Skeletal muscle satellite cell (primary cell): ENCODE data around the gene DKK1. TPM values are rescaled to one million over a fixed set of nuclear protein-coding genes. Genes with fewer than 3 reads are reported as not detected.

Experiments used
- H3K27me3 ChIP-seq: 2 replicates; pipeline ENCODE4 v1.7.0; 2013; ENCODE audit warnings: low read length; ENCODE audit not compliant: control insufficient read depth, insufficient read depth
- H3K36me3 ChIP-seq: 2 replicates; pipeline ENCODE4 v1.7.0; 2013; ENCODE audit warnings: mild to moderate bottlenecking, control low read depth, low read length; ENCODE audit not compliant: insufficient read depth
- H3K4me1 ChIP-seq: 2 replicates; pipeline ENCODE4 v1.7.0; 2013; ENCODE audit warnings: low read length; ENCODE audit not compliant: control insufficient read depth, insufficient read depth
- H3K4me2 ChIP-seq: 2 replicates; pipeline ENCODE4 v1.7.0; 2013; ENCODE audit warnings: mild to moderate bottlenecking, low read length
- H3K4me3 ChIP-seq: 2 replicates; pipeline ENCODE4 v1.7.0; 2013; ENCODE audit warnings: low read length
- H3K9ac ChIP-seq: 2 replicates; pipeline ENCODE4 v1.7.0; 2013; ENCODE audit warnings: mild to moderate bottlenecking, low read depth, low read length, moderate library complexity
- H3K9me3 ChIP-seq: replicated peaks from 2 replicates; pipeline ENCODE4 v1.7.0; 2013; ENCODE audit warnings: mild to moderate bottlenecking, control low read depth, low read length
- total RNA-seq: library from RNA; depleted of rRNA; stranded (reverse); fragments of >200 nt; gene quantifications from 2 replicates; pipeline ENCODE4 v1.2.3, GENCODE V29; 2012; rRNA removed

Gene DKK1
- 136 and 176 TPM in 2 replicates for total RNA-seq

DNA sequence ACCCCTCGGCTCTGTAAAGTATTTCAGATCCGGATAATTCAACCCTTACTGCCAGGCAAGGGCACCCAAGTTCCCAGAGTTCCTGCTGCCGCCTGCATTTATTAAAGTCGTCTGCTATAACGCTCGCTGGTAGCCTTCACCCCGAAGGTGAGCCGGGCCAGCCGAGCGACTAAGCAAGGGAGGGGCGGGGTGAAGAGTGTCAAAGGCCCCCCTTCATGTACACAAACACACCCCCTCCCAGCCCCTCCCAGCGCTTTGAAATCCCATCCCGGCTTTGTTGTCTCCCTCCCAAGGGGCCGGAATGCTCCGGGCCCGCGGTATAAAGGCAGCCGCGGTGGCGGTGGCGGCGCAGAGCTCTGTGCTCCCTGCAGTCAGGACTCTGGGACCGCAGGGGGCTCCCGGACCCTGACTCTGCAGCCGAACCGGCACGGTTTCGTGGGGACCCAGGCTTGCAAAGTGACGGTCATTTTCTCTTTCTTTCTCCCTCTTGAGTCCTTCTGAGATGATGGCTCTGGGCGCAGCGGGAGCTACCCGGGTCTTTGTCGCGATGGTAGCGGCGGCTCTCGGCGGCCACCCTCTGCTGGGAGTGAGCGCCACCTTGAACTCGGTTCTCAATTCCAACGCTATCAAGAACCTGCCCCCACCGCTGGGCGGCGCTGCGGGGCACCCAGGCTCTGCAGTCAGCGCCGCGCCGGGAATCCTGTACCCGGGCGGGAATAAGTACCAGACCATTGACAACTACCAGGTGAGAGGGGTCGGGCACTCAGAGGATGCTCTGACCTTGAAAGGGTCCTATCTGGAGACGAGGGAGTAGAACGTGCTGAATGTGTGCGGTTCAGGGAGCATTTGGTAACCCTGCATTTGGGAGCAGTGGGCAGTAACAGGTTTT, at the start of gene DKK1:
DKK1 (plus strand) TSS at position 349 of the 889 bp plus-strand sequence; CDS start at position 503, 154 bp downstream.
- Histone ChIP-seq H3K9ac (peak within 1 kb of the TSS; percentile 98), H3K4me2 (peak within 1 kb of the TSS; percentile 81), H3K36me3 (peaks cover 36% of the 10 kb centered on the region), H3K27me3 (no peaks in the 10 kb centered on the region), H3K9me3 (no peaks in the 10 kb centered on the region), H3K4me3 (peak within 1 kb of the TSS; percentile 99), H3K4me1 (peaks cover 25% of the 10 kb centered on the region)

DNA sequence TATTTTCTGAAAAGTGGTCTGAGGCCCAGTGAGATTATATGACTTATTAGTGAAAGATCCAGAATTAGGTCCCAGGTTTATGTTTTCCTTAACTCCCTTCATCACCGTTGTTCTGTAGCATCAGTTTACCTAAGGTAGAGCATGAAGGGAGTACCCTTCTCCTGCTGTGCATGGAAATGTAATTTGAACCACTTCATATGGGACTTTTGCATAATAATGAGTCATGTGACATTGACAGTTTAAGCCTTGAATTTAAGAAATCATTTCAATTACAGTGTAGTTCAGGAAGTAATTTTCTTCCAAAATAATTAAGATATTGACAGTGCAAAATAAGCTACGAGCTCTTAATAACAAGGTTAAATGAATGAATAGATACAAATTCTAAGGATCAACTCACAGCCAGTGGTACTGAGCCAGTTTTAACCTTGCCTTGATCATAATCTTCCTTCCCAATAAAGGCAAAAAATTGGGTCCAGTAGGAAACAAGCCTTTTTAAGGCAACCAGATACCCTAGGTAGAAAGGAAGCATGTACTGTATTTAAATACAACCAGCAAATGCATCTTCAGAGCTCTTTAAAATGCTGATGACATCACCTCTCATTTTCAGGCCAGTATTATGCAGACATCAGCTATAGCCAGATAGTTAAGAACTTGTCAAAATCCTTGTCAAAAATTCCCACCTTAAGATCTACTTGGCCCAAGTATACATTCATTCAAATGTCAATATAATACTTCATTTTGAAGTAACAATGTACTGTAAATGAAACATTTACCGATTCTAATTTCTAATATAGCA, 48.8 kb upstream of the DKK1 start:
- Histone ChIP-seq H3K4me2 (no peak overlapping the region), H3K9me3 (no peaks in the 10 kb centered on the region), H3K4me1 (no peaks in the 10 kb centered on the region), H3K4me3 (no peak overlapping the region), H3K36me3 (no peaks in the 10 kb centered on the region), H3K27me3 (no peaks in the 10 kb centered on the region), H3K9ac (no peak overlapping the region)

GRCh38 chr10:52266858-52267257, 47.2 kb upstream of the DKK1 start:
- H3K4me1 ChIP-seq: no peaks in the 10 kb centered on the region
- H3K4me3 ChIP-seq: no peak overlapping the region
- no peaks in the 10 kb centered on the region for H3K27me3 ChIP-seq
- no peaks in the 10 kb centered on the region for H3K9me3 ChIP-seq
- no peak overlapping the region for H3K9ac ChIP-seq
- H3K36me3 ChIP-seq: no peaks in the 10 kb centered on the region
- H3K4me2 ChIP-seq: no peak overlapping the region

GRCh38 chr10:52268790-52269189, 45.3 kb upstream of the DKK1 start:
- Histone ChIP-seq H3K27me3 (no peaks in the 10 kb centered on the region), H3K36me3 (no peaks in the 10 kb centered on the region), H3K9ac (no peak overlapping the region), H3K4me3 (no peak overlapping the region), H3K9me3 (no peaks in the 10 kb centered on the region), H3K4me1 (no peaks in the 10 kb centered on the region), H3K4me2 (no peak overlapping the region)

GRCh38 chr10:52269233-52269632, 44.8 kb upstream of the DKK1 start:
- no peak overlapping the region for H3K4me3 ChIP-seq
- H3K27me3 ChIP-seq: no peaks in the 10 kb centered on the region
- no peaks in the 10 kb centered on the region for H3K4me1 ChIP-seq
- H3K36me3 ChIP-seq: no peaks in the 10 kb centered on the region
- no peak overlapping the region for H3K9ac ChIP-seq
- H3K4me2 ChIP-seq: no peak overlapping the region
- H3K9me3 ChIP-seq: no peaks in the 10 kb centered on the region

DNA sequence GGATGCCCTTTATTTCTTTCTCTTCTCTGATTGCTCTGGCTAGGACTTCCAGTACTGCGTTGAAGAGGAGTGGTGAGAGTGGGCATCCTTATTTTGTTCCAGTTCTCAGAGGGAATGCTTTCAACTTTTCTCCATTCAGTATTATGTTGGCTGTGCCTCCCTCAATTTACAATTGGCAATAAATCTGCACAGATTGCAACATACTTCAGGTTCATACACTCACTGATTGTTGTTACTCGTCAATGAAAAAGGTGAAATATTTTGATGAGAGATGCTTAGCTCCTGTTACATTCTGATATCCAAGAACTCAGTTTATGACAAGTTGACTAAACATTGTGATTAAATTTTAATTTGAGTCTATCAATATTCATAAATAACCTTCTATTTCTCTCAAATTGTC, 37.9 kb upstream of the DKK1 start:
- H3K27me3 ChIP-seq: no peaks in the 10 kb centered on the region
- no peak overlapping the region for H3K4me3 ChIP-seq
- no peaks in the 10 kb centered on the region for H3K4me1 ChIP-seq
- no peaks in the 10 kb centered on the region for H3K36me3 ChIP-seq
- H3K4me2 ChIP-seq: no peak overlapping the region
- no peak overlapping the region for H3K9ac ChIP-seq
- H3K9me3 ChIP-seq: no peaks in the 10 kb centered on the region

- Histone ChIP-seq H3K4me2 (no peak overlapping the region), H3K9me3 (no peaks in the 10 kb centered on the region), H3K9ac (no peak overlapping the region), H3K27me3 (no peaks in the 10 kb centered on the region), H3K36me3 (no peaks in the 10 kb centered on the region), H3K4me3 (no peak overlapping the region), H3K4me1 (no peaks in the 10 kb centered on the region)
Measured at GRCh38 chr10:52276986-52277385, 37.1 kb upstream of the DKK1 start.

- Histone ChIP-seq H3K9ac (no peak overlapping the region), H3K4me3 (no peak overlapping the region), H3K4me1 (no peaks in the 10 kb centered on the region), H3K4me2 (no peak overlapping the region), H3K36me3 (no peaks in the 10 kb centered on the region), H3K27me3 (no peaks in the 10 kb centered on the region), H3K9me3 (no peaks in the 10 kb centered on the region)
Measured at GRCh38 chr10:52279546-52279945, 34.5 kb upstream of the DKK1 start.

DNA sequence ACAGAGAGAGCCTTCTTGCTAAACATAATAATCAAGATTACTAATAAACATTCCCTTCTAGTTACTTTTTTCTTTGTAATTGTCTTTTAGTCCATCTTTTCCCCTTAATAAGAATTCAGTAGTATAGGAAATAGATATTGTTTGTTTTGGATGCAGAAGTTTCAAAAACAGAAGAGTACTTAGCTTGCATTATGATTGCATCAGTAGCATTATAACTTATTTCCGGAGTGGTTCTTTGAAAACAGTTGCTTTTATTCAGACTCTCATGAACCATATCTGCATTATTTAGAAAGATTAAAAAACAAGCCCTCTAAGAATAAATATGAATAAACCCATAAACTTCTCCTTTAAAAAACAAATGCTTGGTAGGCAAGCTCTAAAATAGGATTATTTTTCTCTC, 34.0 kb upstream of the DKK1 start:
- no peak overlapping the region for H3K4me3 ChIP-seq
- no peak overlapping the region for H3K4me2 ChIP-seq
- no peaks in the 10 kb centered on the region for H3K4me1 ChIP-seq
- no peaks in the 10 kb centered on the region for H3K9me3 ChIP-seq
- H3K9ac ChIP-seq: no peak overlapping the region
- no peaks in the 10 kb centered on the region for H3K27me3 ChIP-seq
- no peaks in the 10 kb centered on the region for H3K36me3 ChIP-seq

DNA sequence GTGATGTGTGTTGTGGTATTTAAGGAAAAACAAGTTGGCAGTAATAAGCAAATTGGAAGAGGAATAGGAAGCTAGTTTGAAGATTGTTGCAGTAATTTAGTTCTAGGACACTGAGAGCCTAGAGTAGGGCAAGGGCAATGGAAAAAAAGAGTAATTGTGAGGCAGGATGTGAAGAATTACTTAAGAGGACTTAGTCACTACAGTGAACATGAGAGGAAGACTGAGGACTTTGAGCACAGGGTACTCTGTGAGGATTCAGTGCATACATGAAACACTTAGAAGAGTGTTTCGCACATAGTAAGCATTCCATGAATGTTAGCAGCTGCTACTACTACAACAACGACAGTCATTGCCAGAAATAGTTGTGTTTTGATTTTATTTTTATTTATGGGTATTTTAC, 30.9 kb upstream of the DKK1 start:
- Histone ChIP-seq H3K4me3 (no peak overlapping the region), H3K36me3 (no peaks in the 10 kb centered on the region), H3K9me3 (no peaks in the 10 kb centered on the region), H3K4me1 (no peaks in the 10 kb centered on the region), H3K9ac (no peak overlapping the region), H3K27me3 (no peaks in the 10 kb centered on the region), H3K4me2 (no peak overlapping the region)

GRCh38 chr10:52284416-52285013, 29.6 kb upstream of the DKK1 start:
- Histone ChIP-seq H3K4me3 (no peak overlapping the region), H3K36me3 (no peaks in the 10 kb centered on the region), H3K4me2 (no peak overlapping the region), H3K9me3 (no peaks in the 10 kb centered on the region), H3K9ac (no peak overlapping the region), H3K27me3 (no peaks in the 10 kb centered on the region), H3K4me1 (no peaks in the 10 kb centered on the region)
